NCI-H128 (cell line): ENCODE results near the gene MTF2.
"Not testable (repeated sequence)": the region's sequence is repeated elsewhere in the genome, so short reads cannot be mapped to it uniquely, and the experiment has no call there.

Experiments
- DNase-seq: peaks from one replicate; lab custom pipeline; 2025; ENCODE audit not compliant: unreplicated experiment; lab: John Stamatoyannopoulos, UW

The MTF2 gene

GRCh38 chr1:93137604-93138292 is 58.7 kb downstream of the MTF2 start:
- no peak for DNase-seq

- no peak for DNase-seq
These were observed 61.0 kb downstream of the MTF2 start for GRCh38 chr1:93140106-93140505.

- DNase-seq: no peak
These were observed 63.1 kb downstream of the MTF2 start for GRCh38 chr1:93142161-93142560.

GRCh38 chr1:93143136-93143535 is 64.1 kb downstream of the MTF2 start:
- DNase-seq: no peak

- DNase-seq: no peak
These were observed 64.7 kb downstream of the MTF2 start for GRCh38 chr1:93143769-93144168.

- no peak for DNase-seq
These were observed 68.9 kb downstream of the MTF2 start for GRCh38 chr1:93148001-93148400.

- no peak for DNase-seq
These were observed 71.6 kb downstream of the MTF2 start for GRCh38 chr1:93150729-93151128.

GRCh38 chr1:93151474-93151873 is 72.4 kb downstream of the MTF2 start:
- no peak for DNase-seq

- DNase-seq: no peak
These were observed 73.8 kb downstream of the MTF2 start for GRCh38 chr1:93152835-93153234.

- DNase-seq: no peak
These were observed 75.8 kb downstream of the MTF2 start for GRCh38 chr1:93154898-93155297.

GRCh38 chr1:93155335-93155734 is 76.3 kb downstream of the MTF2 start:
- no peak for DNase-seq

GRCh38 chr1:93159337-93159736 is 80.3 kb downstream of the MTF2 start:
- no peak for DNase-seq

GRCh38 chr1:93163314-93163713 is 84.2 kb downstream of the MTF2 start:
- DNase-seq: not testable (repeated sequence)

GRCh38 chr1:93164816-93165215 is 85.7 kb downstream of the MTF2 start:
- DNase-seq: no peak

GRCh38 chr1:93165895-93166294 is 86.8 kb downstream of the MTF2 start:
- DNase-seq: not testable (repeated sequence)

- DNase-seq: no peak
These were observed 87.9 kb downstream of the MTF2 start for GRCh38 chr1:93167006-93167405.

- DNase-seq: not testable (repeated sequence)
These were observed 91.1 kb downstream of the MTF2 start for GRCh38 chr1:93170141-93170678.

GRCh38 chr1:93171549-93172034 is 92.5 kb downstream of the MTF2 start:
- DNase-seq: no peak

GRCh38 chr1:93172778-93173177 is 93.7 kb downstream of the MTF2 start:
- DNase-seq: no peak

GRCh38 chr1:93174638-93175037 is 95.6 kb downstream of the MTF2 start:
- not testable (repeated sequence) for DNase-seq

GRCh38 chr1:93177991-93178390 is 98.9 kb downstream of the MTF2 start:
- DNase-seq: no peak

GRCh38 chr1:93178418-93178817 is 99.3 kb downstream of the MTF2 start:
- DNase-seq: no peak
